IMR-90 (cell line): ENCODE results near the gene CDH23. TPM values are rescaled to one million over a fixed set of nuclear protein-coding genes. Genes with fewer than 3 reads are reported as not detected.

ENCODE experiments used
- ATAC-seq: fragments of 200-7000 bp; cut with Tn5 transposase; 2 replicates; pipeline ENCODE4 v1.9.1; 2020; ENCODE audit warnings: low read depth, mild to moderate bottlenecking, moderate library complexity
- BruUV-seq: library from RNA; stranded (reverse); fragments of 400-500 nt; replicated peaks from 2 replicates; lab custom pipeline; 2021; lab: Mats Ljungman, UMichigan
- CTCF ChIA-PET: fragments of 300-600 bp; formaldehyde crosslinking; extraction: SDS; loops from one replicate; lab custom pipeline; 2021; ENCODE audit warnings: antibody characterized with exemption; lab: Yijun Ruan, JAX
- POLR2A ChIA-PET: fragments of 300-600 bp; sonication (Branson Sonifier 250); formaldehyde crosslinking; loops from one replicate; lab custom pipeline; 2022; ENCODE audit warnings: antibody characterized with exemption; ENCODE audit not compliant: unreplicated experiment; lab: Charles Lee
- DNase-seq: peaks from one replicate; pipeline ENCODE4 v3.0.0; 2013
- H2AFZ ChIP-seq: replicated peaks from 2 replicates; pipeline ENCODE3; 2013; ENCODE audit warnings: low read length, mild to moderate bottlenecking; ENCODE audit not compliant: poor library complexity
- H2AK5ac ChIP-seq: 2 replicates; pipeline ENCODE4 v1.6.1; 2013; ENCODE audit warnings: low read depth, low read length, inconsistent platforms
- H2AK9ac ChIP-seq: replicated peaks from 2 replicates; pipeline ENCODE3; 2013; ENCODE audit warnings: mild to moderate bottlenecking, low read depth, low read length, moderate library complexity; ENCODE audit not compliant: poor library complexity
- H2BK120ac ChIP-seq: 2 replicates; pipeline ENCODE4 v1.6.1; 2013; ENCODE audit warnings: low read depth, low read length, inconsistent platforms
- H2BK15ac ChIP-seq: 3 replicates; pipeline ENCODE4 v1.6.1; 2013; ENCODE audit warnings: low read depth, low read length, inconsistent platforms
- H2BK20ac ChIP-seq: 2 replicates; pipeline ENCODE4 v1.6.1; 2013; ENCODE audit warnings: low read depth, mild to moderate bottlenecking, inconsistent platforms, low read length, moderate library complexity
- H2BK5ac ChIP-seq: 2 replicates; pipeline ENCODE4 v1.6.1; 2013; ENCODE audit warnings: mild to moderate bottlenecking, low read depth, low read length, inconsistent platforms; ENCODE audit not compliant: poor library complexity, severe bottlenecking
- H3K14ac ChIP-seq: replicated peaks from 2 replicates; pipeline ENCODE4 v1.6.1; 2013; ENCODE audit warnings: low read depth, low read length, inconsistent platforms
- H3K18ac ChIP-seq: 2 replicates; pipeline ENCODE4 v1.6.1; 2013; ENCODE audit warnings: low read depth, low read length, control low read depth
- H3K23ac ChIP-seq: 2 replicates; pipeline ENCODE4 v1.6.1; 2013; ENCODE audit warnings: low read depth, low read length, inconsistent platforms
- H3K27ac ChIP-seq: 2 replicates; pipeline ENCODE4 v1.5.1; 2013; ENCODE audit warnings: mild to moderate bottlenecking, control low read depth, low read length; ENCODE audit not compliant: insufficient read depth
- H3K27me3 ChIP-seq: 2 replicates; pipeline ENCODE4 v1.6.1; 2013; ENCODE audit warnings: low read length; ENCODE audit not compliant: control insufficient read depth, insufficient read depth
- H3K36me3 ChIP-seq: 2 replicates; pipeline ENCODE4 v1.6.1; 2013; ENCODE audit warnings: low read length, mixed read lengths; ENCODE audit not compliant: control insufficient read depth, insufficient read depth
- H3K4ac ChIP-seq: 2 replicates; pipeline ENCODE4 v1.6.1; 2013; ENCODE audit warnings: low read depth, low read length, inconsistent platforms
- H3K4me1 ChIP-seq: 2 replicates; pipeline ENCODE4 v1.6.1; 2013; ENCODE audit warnings: low read length, mixed read lengths; ENCODE audit not compliant: control insufficient read depth, insufficient read depth
- H3K4me2 ChIP-seq: 2 replicates; pipeline ENCODE4 v1.6.1; 2013; ENCODE audit warnings: low read depth, mild to moderate bottlenecking, control low read depth, low read length, moderate library complexity
- H3K4me3 ChIP-seq: 2 replicates; pipeline ENCODE4 v1.5.1; 2013; ENCODE audit warnings: low read depth, mild to moderate bottlenecking, control low read depth, low read length, moderate library complexity; ENCODE audit not compliant: insufficient read depth
- H3K56ac ChIP-seq: 2 replicates; pipeline ENCODE4 v1.6.1; 2013; ENCODE audit warnings: low read length, inconsistent platforms; ENCODE audit not compliant: insufficient read depth; ENCODE audit errors: extremely low read depth
- H3K79me1 ChIP-seq, 2 experiments: 2 replicates each; pipeline ENCODE4 v1.6.1; 2013; ENCODE audit warnings: low read length in 2 of 2, inconsistent platforms in 1 of 2, low read depth in 1 of 2
- H3K9ac ChIP-seq: 2 replicates; pipeline ENCODE4 v1.6.1; 2013; ENCODE audit warnings: low read depth, low read length, control low read depth
- H3K9me1 ChIP-seq: 2 replicates; pipeline ENCODE4 v1.6.1; 2013; ENCODE audit warnings: low read length, inconsistent platforms; ENCODE audit not compliant: insufficient read depth
- H3K9me3 ChIP-seq: 2 replicates; pipeline ENCODE4 v1.6.1; 2013; ENCODE audit warnings: low read length; ENCODE audit not compliant: control insufficient read depth, insufficient read depth
- H4K20me1 ChIP-seq: 2 replicates; pipeline ENCODE4 v1.6.1; 2013; ENCODE audit warnings: low read length, inconsistent platforms; ENCODE audit not compliant: insufficient read depth
- H4K5ac ChIP-seq: 2 replicates; pipeline ENCODE4 v1.6.1; 2013; ENCODE audit warnings: mild to moderate bottlenecking, low read depth, low read length, control low read depth
- H4K8ac ChIP-seq, 2 experiments: 2 replicates each; pipeline ENCODE4 v1.6.1; 2013; ENCODE audit warnings: low read depth in 2 of 2, low read length in 2 of 2, control low read depth in 1 of 2, inconsistent platforms in 1 of 2
- H4K91ac ChIP-seq: 2 replicates; pipeline ENCODE4 v1.6.1; 2013; ENCODE audit warnings: low read depth, low read length, inconsistent platforms; ENCODE audit not compliant: insufficient read depth
- BHLHE40 ChIP-seq: fragments of 150-350 bp; IDR thresholded peaks from 2 replicates; pipeline ENCODE4 v1.6.1; 2016; ENCODE audit warnings: mild to moderate bottlenecking, low read depth, low read length
- MAZ ChIP-seq: IDR thresholded peaks from 2 replicates; pipeline ENCODE4 v1.6.1; 2012; ENCODE audit warnings: low read depth, mild to moderate bottlenecking, low read length, improper control_type of control experiment, moderate library complexity, borderline replicate concordance
- NFE2L2 ChIP-seq: fragments of 150-350 bp; IDR thresholded peaks from 2 replicates; pipeline ENCODE4 v1.6.1; 2016; ENCODE audit warnings: low read depth, mild to moderate bottlenecking, low read length
- RAD21 ChIP-seq: IDR thresholded peaks from 2 replicates; pipeline ENCODE4 v1.6.1; 2012; ENCODE audit warnings: low read length, improper control_type of control experiment
- WGBS, 2 experiments: methylation state at CpG; one replicate each; pipeline versions ENCODE4 v1.1.5 to v1.1.7; 2013; ENCODE audit warnings: missing lambda C conversion rate in 2 of 2; ENCODE audit not compliant: insufficient read length in 1 of 2; ENCODE audit errors: extremely low coverage in 2 of 2; 5-methylcytosine and 5-hydroxymethylcytosine counted together
- dilution Hi-C: fragments of 300-500 bp; cut with HindIII; formaldehyde crosslinking; loops from one replicate; pipeline ENCODE4 v1.14.3; 2018; ENCODE audit warnings: low sequenced_read_pairs; ENCODE audit not compliant: unreplicated experiment
- in situ Hi-C: fragments of 300-500 bp; cut with MboI; formaldehyde crosslinking; loops from 3 replicates; pipeline ENCODE4 v1.14.3; 2019; ENCODE audit warnings: low sequenced_read_pairs, inconsistent platforms, mixed read lengths
- intact Hi-C: fragments of 100-400 bp; cut with micrococcal nuclease; formaldehyde crosslinking; loops from 2 replicates; pipeline ENCODE4 v1.10.0; 2022
- polyA plus RNA-seq, 3 experiments: library from polyadenylated mRNA; depleted of rRNA; stranded (reverse); fragments of >200 nt; gene quantifications; 2 replicates each; pipeline ENCODE4 v1.2.3, GENCODE V29; 2012; ENCODE audit warnings: low replicate concordance in 1 of 3
- total RNA-seq: library from RNA; depleted of rRNA; stranded (reverse); fragments of >200 nt; gene quantifications from 2 replicates; pipeline ENCODE4 v1.2.3, GENCODE V29; 2012

Gene CDH23
- total and polyA plus RNA-seq, 2 of the 4 experiments (the other 2 are of a cell fraction): under 0.01 to 0.03 TPM

DNA sequence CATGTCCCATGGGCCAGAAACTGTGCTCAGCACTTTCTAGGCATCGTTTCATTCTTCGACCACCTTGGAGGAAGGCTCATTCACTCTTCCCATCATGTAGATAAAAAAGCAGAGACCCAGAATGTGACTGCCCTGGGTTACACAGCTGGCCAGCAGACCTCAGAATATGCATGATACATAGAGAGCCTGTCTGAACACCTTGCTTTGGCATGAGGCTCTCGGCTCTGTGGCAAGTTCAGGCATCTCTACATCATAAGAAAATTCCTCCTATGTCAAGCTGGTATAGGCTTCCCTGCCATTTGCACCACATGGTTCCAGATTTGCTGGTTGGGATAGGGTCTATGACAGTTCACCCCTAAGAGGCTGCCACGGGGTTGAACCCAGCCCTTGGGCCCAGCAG is 134.1 kb downstream of the CDH23 start:
- H2BK20ac ChIP-seq: no peak overlapping the region
- intact Hi-C loops: no loop called here

More for the DNA sequence above, 134.1 kb downstream of the CDH23 start:
- Histone ChIP-seq H3K9me1 (no peaks in the 10 kb centered on the region), H3K4ac (no peak overlapping the region), H3K18ac (no peak overlapping the region), H2AK5ac (no peak overlapping the region), H3K27me3 (peaks cover 14% of the 10 kb centered on the region; the same call in 1 of the 2 replicates), H3K23ac (no peak overlapping the region), H2AFZ (no peak overlapping the region), H3K27ac (no peak overlapping the region), H3K4me3 (no peak overlapping the region), H3K4me2 (no peak overlapping the region), H3K14ac (no peak overlapping the region), H2BK120ac (no peak overlapping the region), H4K8ac (no peak overlapping the region), H3K79me1 (no peaks in the 10 kb centered on the region), H3K56ac (no peak overlapping the region), H3K9ac (no peak overlapping the region), H3K4me1 (no peaks in the 10 kb centered on the region), H2BK5ac (no peak overlapping the region), H4K5ac (no peak overlapping the region), H2AK9ac (no peak overlapping the region), H3K36me3 (no peaks in the 10 kb centered on the region), H2BK15ac (no peak overlapping the region), H4K20me1 (no peaks in the 10 kb centered on the region; the same call in 1 of the 2 replicates), H4K91ac (no peak overlapping the region), H3K9me3 (no peaks in the 10 kb centered on the region)
- no peak for ATAC-seq
- no peak for DNase-seq
- no TSS peak for BruUV-seq
- CTCF ChIA-PET: interaction anchor here (1.1 kb wide), 1 partner anchor 40 kb away, joined by 3 read pairs; no protein-coding TSS in a partner anchor
- POLR2A ChIA-PET: no interaction called here
- TF ChIP-seq MAZ (no peak), RAD21 (no peak), BHLHE40 (no peak), NFE2L2 (no peak)
- in situ Hi-C loops: no loop called here
- WGBS, 2 experiments: no CpG with 5 or more reads among the region's 4 CpGs
- dilution Hi-C loops: no loop called here
